IPS-18c (cell line): ENCODE data around the gene ZNF831.

ENCODE experiments used
- H3K4me3 ChIP-seq: 2 replicates; pipeline ENCODE4 v1.7.0; 2013; ENCODE audit warnings: low read depth, mild to moderate bottlenecking, low read length, moderate library complexity; ENCODE audit not compliant: insufficient read depth
- H3K9me3 ChIP-seq: one replicate; pipeline ENCODE4 v1.6.1; 2013; ENCODE audit warnings: mild to moderate bottlenecking, low read length, moderate library complexity; ENCODE audit not compliant: control insufficient read depth, insufficient read depth

Gene ZNF831

GRCh38 chr20:59191036-59191755 lies 27.6 kb downstream of the ZNF831 start:
- no peaks in the 10 kb centered on the region for H3K9me3 ChIP-seq
- H3K4me3 ChIP-seq, result no peak overlapping the region

DNA sequence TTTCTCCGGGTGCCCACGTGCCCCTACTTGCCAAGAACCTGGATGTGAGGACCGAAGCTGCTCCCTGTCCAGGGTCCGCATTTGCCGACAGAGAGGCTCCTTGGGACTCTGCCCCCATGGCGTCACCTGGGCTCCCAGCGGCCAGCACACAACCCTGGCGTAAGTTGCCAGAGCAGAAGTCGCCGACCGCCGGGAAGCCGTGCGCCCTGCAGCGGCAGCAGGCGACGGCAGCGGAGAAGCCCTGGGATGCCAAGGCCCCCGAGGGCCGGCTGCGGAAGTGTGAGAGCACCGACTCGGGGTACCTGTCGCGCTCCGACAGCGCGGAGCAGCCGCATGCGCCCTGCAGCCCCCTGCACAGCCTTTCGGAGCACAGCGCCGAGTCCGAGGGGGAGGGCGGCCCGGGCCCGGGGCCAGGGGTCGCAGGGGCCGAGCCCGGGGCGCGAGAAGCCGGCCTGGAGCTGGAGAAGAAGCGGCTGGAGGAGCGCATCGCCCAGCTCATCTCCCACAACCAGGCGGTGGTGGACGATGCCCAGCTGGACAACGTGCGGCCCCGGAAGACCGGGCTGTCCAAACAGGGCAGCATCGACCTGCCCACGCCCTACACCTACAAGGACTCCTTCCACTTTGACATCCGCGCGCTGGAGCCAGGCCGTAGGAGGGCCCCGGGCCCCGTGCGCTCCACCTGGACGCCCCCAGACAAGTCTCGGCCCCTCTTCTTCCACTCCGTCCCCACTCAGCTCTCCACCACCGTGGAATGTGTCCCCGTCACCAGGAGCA lies 28.3 kb downstream of the ZNF831 start:
- Histone ChIP-seq H3K9me3 (no peaks in the 10 kb centered on the region), H3K4me3 (no peak overlapping the region)

DNA sequence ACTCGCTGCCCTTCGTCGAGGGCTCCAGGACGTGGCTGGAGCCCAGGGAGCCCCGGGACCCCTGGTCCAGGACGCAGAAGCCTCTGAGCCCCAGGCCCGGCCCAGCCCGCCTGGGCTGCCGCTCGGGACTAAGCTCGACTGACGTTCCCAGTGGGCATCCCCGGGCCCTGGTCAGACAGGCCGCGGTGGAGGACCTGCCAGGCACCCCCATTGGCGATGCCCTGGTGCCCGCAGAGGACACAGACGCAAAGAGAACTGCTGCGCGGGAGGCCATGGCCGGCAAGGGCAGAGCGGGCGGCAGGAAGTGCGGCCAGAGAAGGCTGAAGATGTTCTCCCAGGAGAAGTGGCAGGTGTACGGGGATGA lies 28.9 kb downstream of the ZNF831 start:
- Histone ChIP-seq H3K4me3 (no peak overlapping the region), H3K9me3 (no peaks in the 10 kb centered on the region)

GRCh38 chr20:59193325-59193724 lies 29.7 kb downstream of the ZNF831 start:
- H3K4me3 ChIP-seq, result no peak overlapping the region

DNA sequence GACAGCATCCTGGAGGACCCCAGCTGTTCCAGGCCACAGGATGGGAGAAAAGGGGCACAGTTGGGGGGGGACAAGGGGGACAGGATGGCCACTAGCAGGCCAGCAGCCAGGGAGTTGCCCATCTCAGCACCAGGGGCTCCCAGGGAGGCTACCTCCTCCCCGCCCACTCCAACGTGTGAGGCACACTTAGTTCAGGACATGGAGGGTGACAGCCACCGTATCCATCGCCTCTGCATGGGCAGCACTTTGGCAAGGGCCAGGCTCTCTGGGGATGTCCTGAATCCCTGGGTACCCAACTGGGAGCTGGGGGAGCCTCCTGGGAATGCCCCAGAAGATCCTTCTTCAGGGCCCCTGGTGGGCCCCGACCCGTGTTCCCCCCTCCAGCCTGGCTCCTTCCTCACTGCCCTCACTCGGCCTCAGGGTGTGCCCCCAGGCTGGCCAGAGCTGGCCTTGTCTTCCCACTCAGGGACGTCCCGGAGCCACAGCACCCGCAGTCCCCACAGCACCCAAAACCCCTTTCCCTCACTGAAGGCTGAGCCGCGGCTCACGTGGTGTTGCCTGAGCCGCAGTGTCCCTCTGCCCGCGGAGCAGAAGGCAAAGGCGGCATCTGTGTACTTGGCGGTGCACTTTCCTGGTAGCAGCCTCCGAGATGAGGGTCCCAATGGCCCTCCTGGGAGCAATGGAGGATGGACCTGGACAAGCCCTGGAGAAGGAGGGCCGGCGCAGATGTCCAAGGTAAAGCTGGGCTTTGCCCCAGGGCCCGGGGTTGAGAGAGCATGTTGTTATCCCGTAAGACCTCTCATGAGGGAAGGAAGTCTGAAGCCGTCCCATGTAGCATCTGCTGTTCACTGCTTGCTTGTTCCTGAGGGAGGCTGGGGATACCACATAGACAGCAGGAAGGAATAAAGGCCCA lies 30.7 kb downstream of the ZNF831 start:
- Histone ChIP-seq H3K9me3 (no peaks in the 10 kb centered on the region), H3K4me3 (no peak overlapping the region)

More at GRCh38 chr20:59193325-59193724, 29.7 kb downstream of the ZNF831 start:
- no peaks in the 10 kb centered on the region for H3K9me3 ChIP-seq

DNA sequence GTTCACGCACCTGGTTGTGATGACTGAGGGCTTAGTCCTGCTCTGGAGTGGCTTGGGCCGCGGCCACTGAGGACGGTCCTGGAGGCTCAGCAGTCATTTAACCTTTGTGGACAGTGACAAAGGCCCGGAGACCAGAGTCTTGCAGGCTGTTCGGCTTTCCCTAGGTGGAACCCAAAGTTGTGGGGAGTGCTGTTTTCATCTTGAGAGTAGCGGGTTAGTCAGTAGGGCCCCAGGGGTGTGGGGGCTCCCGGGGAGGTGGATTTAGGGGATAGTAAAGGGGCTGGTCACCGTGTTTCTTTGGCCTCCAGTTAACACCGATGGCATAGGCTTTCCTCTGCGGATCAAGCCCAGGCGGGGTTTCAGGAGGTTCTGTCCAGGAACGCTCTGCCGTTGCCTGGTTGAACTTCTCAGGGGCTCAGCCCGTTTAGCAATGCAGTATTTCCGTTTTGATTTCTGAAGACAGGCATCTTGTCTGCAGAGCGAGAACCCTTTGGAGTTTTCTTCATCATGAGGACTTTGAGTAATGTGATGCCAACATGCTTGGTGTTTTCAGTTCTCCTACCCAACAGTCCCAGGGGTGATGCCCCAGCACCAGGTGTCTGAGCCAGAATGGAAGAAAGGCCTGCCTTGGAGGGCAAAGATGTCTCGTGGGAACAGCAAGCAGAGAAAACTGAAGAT lies 31.8 kb downstream of the ZNF831 start:
- H3K4me3 ChIP-seq, result no peak overlapping the region
- H3K9me3 ChIP-seq, result no peaks in the 10 kb centered on the region

DNA sequence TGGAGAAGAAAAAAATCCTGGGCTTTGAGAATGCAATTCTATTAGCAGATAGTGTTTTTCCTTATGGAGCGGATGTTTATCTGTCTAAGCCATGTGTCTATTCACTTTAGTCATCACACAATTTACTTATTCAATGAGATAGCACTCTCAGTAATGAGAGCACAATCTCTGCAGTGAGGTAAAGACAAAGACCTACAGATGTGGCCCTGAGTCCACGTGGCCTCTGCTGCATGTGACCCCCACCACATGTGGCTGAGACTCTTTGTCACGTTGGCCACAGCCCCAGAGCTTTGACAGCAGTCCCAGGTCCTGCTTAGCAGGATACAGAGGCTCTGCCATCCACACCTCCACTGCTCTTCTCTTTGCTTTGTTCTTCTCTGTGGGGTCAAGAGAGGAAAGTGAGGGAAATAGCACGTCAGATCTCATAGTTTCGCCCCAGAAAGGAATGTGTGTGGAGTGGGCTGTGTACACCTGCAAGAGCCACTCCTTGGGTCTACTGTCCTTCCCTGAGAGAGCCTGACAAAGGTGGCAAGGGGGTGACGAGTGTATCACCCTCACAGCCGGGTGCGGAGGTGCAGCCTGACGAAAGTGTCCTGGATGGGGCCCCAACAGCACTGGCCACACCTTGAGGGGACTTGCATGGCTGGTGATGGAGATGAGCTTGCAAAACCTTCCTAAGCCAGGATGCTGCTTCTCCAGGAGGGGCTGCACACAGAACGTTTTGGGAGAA lies 40.7 kb downstream of the ZNF831 start:
- Histone ChIP-seq H3K9me3 (no peaks in the 10 kb centered on the region), H3K4me3 (no peak overlapping the region)

- Histone ChIP-seq H3K4me3 (no peak overlapping the region), H3K9me3 (no peaks in the 10 kb centered on the region)
These were observed 41.4 kb downstream of the ZNF831 start for GRCh38 chr20:59205044-59205443.

- H3K4me3 ChIP-seq, result no peak overlapping the region
- no peaks in the 10 kb centered on the region for H3K9me3 ChIP-seq
These were observed 43.6 kb downstream of the ZNF831 start for GRCh38 chr20:59207235-59207634.

DNA sequence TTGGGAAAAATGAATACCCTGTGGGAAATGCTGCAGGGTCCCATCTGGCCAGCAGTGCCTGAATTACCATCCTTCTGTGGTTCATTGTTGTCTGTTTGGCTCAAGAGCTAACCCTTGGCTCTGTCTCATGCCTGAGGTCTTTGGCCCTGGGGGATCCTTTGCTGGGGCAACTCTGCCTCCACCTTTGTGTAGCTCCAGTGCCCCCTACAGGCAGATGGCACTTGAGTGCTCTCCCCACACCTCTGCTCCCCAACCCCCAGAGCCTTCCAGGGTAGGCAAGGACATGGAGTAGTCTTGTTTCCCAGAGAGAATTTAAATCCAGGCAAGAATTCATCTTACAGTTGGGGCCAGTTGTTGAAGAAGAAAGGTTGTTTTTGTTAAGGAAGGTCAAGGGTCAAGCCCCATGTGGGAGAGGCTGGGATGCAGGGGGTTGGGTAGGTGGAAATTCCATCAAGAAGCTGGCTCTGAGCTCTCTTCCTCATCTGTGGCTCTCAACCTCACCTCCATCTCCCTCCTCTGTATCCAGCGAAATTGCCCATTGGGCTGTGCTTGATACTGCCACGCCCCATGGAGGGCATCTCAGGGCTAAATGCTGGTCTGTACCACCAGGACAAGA lies 44.2 kb downstream of the ZNF831 start:
- no peak overlapping the region for H3K4me3 ChIP-seq
- no peaks in the 10 kb centered on the region for H3K9me3 ChIP-seq

GRCh38 chr20:59210186-59210585 lies 46.6 kb downstream of the ZNF831 start:
- no peaks in the 10 kb centered on the region for H3K9me3 ChIP-seq
- no peak overlapping the region for H3K4me3 ChIP-seq

DNA sequence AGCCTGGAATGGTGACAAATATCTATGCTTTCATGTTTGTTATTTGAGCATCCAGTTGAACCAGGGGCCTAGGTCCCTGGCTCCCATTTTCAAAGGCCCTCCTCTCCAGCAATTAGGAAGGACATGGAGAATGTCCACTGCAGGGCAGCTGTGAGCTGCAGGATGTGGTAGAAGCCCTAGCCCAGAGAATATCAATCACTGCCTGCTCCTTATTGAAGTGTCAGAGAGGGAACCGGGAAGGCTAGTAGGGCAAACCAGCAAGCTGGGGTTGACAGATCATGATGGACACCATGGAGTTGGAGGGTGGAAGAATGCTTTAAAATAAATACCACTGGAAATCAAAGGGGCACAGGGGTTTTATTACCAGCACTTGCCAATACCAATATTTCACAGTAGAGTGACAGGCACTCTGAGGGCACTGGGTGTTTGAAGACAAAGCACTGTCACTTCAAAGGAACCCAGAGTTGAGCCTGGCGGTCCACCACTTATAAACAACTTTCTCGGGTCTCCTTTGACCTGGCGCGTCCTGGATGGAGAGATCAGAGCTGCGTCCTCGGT lies 47.7 kb downstream of the ZNF831 start:
- H3K9me3 ChIP-seq, result no peaks in the 10 kb centered on the region
- no peak overlapping the region for H3K4me3 ChIP-seq

- no peaks in the 10 kb centered on the region for H3K9me3 ChIP-seq
- H3K4me3 ChIP-seq, result no peak overlapping the region
These were observed 50.5 kb downstream of the ZNF831 start for GRCh38 chr20:59214073-59214472.

DNA sequence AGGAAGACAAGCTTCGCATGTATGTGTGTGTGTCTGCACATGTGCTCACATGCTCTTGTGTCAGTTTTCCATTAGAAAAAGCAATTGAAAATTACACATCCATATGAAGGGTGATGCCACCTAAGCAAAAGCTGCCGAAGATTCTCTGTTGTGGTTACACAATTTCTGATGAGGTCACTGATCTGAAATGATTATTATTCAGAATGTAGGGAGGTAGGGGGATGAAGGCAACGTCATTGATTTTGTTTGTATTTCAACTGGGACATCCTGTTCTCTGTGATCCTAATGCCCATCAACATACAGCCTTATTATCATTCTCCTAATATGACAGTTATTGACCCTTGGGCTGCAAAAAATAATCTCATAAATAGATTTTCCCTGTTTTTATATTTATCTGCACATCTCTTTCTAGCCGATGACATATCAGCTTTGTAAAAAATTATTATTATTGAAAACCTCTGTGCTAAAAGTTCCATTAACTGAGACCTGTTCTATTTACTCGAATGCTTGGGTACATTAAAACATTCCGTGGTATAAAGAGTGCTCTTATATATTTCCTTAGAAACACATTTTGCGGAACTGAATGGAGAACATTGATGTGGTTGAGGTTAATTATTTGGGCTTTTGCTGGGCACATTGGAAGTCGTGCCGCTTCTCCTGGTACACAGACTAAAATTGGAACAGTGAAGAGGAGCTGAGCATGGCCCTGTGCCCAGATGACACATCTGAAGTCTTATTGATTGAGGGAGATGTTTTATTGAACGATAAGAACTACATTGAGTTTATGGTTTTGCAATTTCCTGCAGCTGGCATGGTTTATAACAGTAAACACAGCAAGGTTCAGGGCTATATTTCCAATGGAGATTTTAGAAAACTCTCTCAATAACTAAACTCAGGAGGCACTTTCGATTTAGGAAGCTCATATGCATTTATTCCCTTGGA lies 51.3 kb downstream of the ZNF831 start:
- Histone ChIP-seq H3K9me3 (no peaks in the 10 kb centered on the region), H3K4me3 (no peak overlapping the region)

- H3K9me3 ChIP-seq, result no peaks in the 10 kb centered on the region
These were observed 53.6 kb downstream of the ZNF831 start for GRCh38 chr20:59217173-59217572.

More at GRCh38 chr20:59217173-59217572, 53.6 kb downstream of the ZNF831 start:
- H3K4me3 ChIP-seq, result no peak overlapping the region
